ENCODE data around the gene IFI35.

IFI35 gene

DNA sequence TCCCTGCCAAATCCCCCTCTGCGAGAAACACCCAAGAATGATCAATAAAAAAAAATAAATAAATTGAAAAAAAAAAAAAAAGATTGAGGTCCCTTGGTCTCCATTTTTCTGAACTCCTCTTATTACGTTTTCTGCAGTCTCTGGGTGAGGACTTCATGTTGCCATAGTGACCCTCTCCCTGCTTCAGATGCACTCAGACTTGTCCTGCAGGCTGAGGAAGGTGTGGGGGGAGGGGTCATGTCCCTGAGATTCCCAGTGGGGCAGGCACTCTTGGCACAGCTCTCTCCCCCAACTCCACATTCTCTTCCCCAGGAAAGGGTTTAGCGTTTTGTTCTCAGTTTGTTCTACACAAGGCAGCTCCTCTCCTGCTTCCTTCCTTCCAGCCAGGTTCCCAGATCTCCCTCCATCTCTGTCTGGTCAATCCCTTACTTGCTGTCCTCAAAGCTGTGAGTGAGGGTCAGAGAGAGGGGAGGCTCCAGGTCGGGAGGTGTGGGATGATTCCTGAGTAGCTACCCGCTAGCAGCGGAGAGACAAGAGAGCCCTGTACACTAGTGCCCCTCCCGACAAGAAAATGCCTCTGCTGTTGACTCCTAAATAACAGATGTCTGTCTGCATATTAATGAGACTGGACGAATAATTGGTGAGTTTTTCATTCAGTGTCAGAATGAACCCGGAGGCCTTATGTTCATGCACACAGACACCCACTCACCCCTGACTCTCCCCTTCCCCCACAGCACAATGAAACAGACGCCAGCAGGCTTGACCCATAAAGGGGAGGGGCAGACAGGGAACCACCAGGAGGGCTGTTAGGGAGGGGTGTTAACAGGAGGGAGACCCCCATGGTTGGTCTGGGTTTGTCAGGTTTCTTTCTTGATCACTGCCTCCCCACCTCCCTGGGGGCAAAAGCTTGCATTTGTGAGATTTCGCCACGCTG, 27.6 kb downstream of the IFI35 start:
- ATAC-seq (ENCODE audit: insufficient read depth, low read depth): no peak
- Histone ChIP-seq H3K4me1 (ENCODE audit: insufficient read depth, low read length) (no peaks in the 10 kb centered on the region), H2AFZ (ENCODE audit: low read depth, low read length) (no peak overlapping the region), H3K36me3 (ENCODE audit: insufficient read depth, low read length) (no peaks in the 10 kb centered on the region), H3K27ac (ENCODE audit: low read length) (no peak overlapping the region), H4K20me1 (ENCODE audit: insufficient read depth, low read length) (no peaks in the 10 kb centered on the region), H3K4me3 (ENCODE audit: low read depth in 1 of 2, low read length in 2 of 2) (no peak overlapping the region), H3K9ac (ENCODE audit: low read depth, low read length) (no peak overlapping the region), H3K9me3 (ENCODE audit: insufficient read depth, low read length, severe bottlenecking) (no peaks in the 10 kb centered on the region), H3K27me3 (ENCODE audit: insufficient read depth, low read length, poor library complexity) (no peaks in the 10 kb centered on the region), H3K4me2 (ENCODE audit: insufficient read depth, low read length) (no peak overlapping the region), H3K79me2 (ENCODE audit: insufficient read depth, low read length) (no peaks in the 10 kb centered on the region)
- no peak for TF ChIP-seq EZH2 (IDR thresholded peaks at IDR 0.05; ENCODE audit: borderline replicate concordance, low read depth, low read length, severe bottlenecking)
- TF ChIP-seq, protein P1, sequence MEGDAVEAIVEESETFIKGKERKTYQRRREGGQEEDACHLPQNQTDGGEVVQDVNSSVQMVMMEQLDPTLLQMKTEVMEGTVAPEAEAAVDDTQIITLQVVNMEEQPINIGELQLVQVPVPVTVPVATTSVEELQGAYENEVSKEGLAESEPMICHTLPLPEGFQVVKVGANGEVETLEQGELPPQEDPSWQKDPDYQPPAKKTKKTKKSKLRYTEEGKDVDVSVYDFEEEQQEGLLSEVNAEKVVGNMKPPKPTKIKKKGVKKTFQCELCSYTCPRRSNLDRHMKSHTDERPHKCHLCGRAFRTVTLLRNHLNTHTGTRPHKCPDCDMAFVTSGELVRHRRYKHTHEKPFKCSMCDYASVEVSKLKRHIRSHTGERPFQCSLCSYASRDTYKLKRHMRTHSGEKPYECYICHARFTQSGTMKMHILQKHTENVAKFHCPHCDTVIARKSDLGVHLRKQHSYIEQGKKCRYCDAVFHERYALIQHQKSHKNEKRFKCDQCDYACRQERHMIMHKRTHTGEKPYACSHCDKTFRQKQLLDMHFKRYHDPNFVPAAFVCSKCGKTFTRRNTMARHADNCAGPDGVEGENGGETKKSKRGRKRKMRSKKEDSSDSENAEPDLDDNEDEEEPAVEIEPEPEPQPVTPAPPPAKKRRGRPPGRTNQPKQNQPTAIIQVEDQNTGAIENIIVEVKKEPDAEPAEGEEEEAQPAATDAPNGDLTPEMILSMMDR (IDR thresholded peaks at IDR 0.05; ENCODE audit: borderline replicate concordance, extremely low read depth, low read length, poor library complexity, severe bottlenecking): no peak
- DNase-seq: no peak

- no peaks in the 10 kb centered on the region for H4K20me1 ChIP-seq (ENCODE audit: insufficient read depth, low read length)
- no peaks in the 10 kb centered on the region for H3K4me1 ChIP-seq (ENCODE audit: insufficient read depth, low read length)
- no peaks in the 10 kb centered on the region for H3K27me3 ChIP-seq (ENCODE audit: insufficient read depth, low read length, poor library complexity)
- no peaks in the 10 kb centered on the region for H3K9me3 ChIP-seq (ENCODE audit: insufficient read depth, low read length, severe bottlenecking)
- no peak overlapping the region for H3K4me2 ChIP-seq (ENCODE audit: insufficient read depth, low read length)
- no peak for DNase-seq
- no peak overlapping the region for H3K4me3 ChIP-seq (ENCODE audit: low read depth in 1 of 2, low read length in 2 of 2)
- H3K36me3 ChIP-seq (ENCODE audit: insufficient read depth, low read length): no peaks in the 10 kb centered on the region
- H2AFZ ChIP-seq (ENCODE audit: low read depth, low read length): no peak overlapping the region
- ATAC-seq (ENCODE audit: insufficient read depth, low read depth): no peak
- no peak overlapping the region for H3K27ac ChIP-seq (ENCODE audit: low read length)
- H3K79me2 ChIP-seq (ENCODE audit: insufficient read depth, low read length): no peaks in the 10 kb centered on the region
- TF ChIP-seq, protein P1 (IDR thresholded peaks at IDR 0.05; ENCODE audit: borderline replicate concordance, extremely low read depth, low read length, poor library complexity, severe bottlenecking): no peak
- H3K9ac ChIP-seq (ENCODE audit: low read depth, low read length): no peak overlapping the region
Observed at GRCh38 chr17:43034894-43035293, 28.3 kb downstream of the IFI35 start.

DNA sequence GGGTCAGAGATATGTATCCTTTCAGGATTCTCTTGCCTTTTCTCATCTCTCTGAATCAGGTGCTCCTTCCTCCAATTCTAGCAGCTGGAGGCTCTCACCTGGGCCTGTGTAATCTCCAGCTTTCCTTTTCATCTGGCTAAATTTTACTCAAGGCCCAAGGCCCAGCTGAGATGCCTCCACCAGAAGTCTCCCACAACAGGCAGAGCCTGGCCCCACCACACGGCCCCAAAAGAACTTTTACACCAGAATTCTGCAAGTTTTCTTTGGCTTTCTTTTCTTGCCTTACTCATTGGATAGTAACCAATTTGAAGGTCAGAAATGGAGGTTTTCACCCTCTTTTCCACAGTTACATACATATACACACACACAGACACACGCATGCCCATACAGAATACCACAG, 33.1 kb downstream of the IFI35 start:
- Histone ChIP-seq H3K27me3 (ENCODE audit: insufficient read depth, low read length, poor library complexity) (no peaks in the 10 kb centered on the region), H3K27ac (ENCODE audit: low read length) (no peak overlapping the region), H3K4me3 (ENCODE audit: low read depth in 1 of 2, low read length in 2 of 2) (no peak overlapping the region), H3K9me3 (ENCODE audit: insufficient read depth, low read length, severe bottlenecking) (no peaks in the 10 kb centered on the region), H3K9ac (ENCODE audit: low read depth, low read length) (no peak overlapping the region), H3K79me2 (ENCODE audit: insufficient read depth, low read length) (no peaks in the 10 kb centered on the region), H3K4me2 (ENCODE audit: insufficient read depth, low read length) (no peak overlapping the region), H3K4me1 (ENCODE audit: insufficient read depth, low read length) (no peaks in the 10 kb centered on the region), H2AFZ (ENCODE audit: low read depth, low read length) (no peak overlapping the region), H4K20me1 (ENCODE audit: insufficient read depth, low read length) (no peaks in the 10 kb centered on the region), H3K36me3 (ENCODE audit: insufficient read depth, low read length) (peaks cover 17% of the 10 kb centered on the region)
- DNase-seq (no peak), ATAC-seq (ENCODE audit: insufficient read depth, low read depth) (no peak)
- TF ChIP-seq EZH2 (IDR thresholded peaks at IDR 0.05; ENCODE audit: borderline replicate concordance, low read depth, low read length, severe bottlenecking): no peak
- TF ChIP-seq, protein P1 (IDR thresholded peaks at IDR 0.05; ENCODE audit: borderline replicate concordance, extremely low read depth, low read length, poor library complexity, severe bottlenecking): no peak

Measured in DND-41 (cell line).